ENCODE measurements around the gene GNRHR. TPM values are rescaled to one million over a fixed set of nuclear protein-coding genes. Genes with fewer than 3 reads are reported as not detected.

GNRHR gene
- total RNA-seq, 4 donors from 2014 or later = not detected

- WGBS, 2 donors = 92 to 94% methylated on average over 10 of the region's 10 CpGs
- Histone ChIP-seq H3K27me3 (no peaks in the 10 kb centered on the region), H3K4me1 (no peaks in the 10 kb centered on the region), H3K4me3 (no peak overlapping the region), H3K27ac (no peak overlapping the region), H3K9me3 (peaks cover 0 to 8% (median 0%) of the 10 kb centered on the region in 4 donors), H3K36me3 (peaks cover 0 to 37% (median 0%) of the 10 kb centered on the region in 3 donors)
- TF ChIP-seq CTCF (IDR thresholded peaks at IDR 0.05) (no peak), POLR2A (IDR thresholded peaks at IDR 0.05) (no peak), EP300 (IDR thresholded peaks at IDR 0.05) (no peak)
- no peak for DNase-seq (ENCODE audit: low spot score in 2 of 2)
These were observed 30.2 kb downstream of the GNRHR start for GRCh38 chr4:67723949-67724348.

GRCh38 chr4:67723341-67723740 is 30.8 kb downstream of the GNRHR start:
- DNase-seq (ENCODE audit: low spot score in 2 of 2) = no peak
- peaks cover 0 to 8% (median 0%) of the 10 kb centered on the region in 4 donors for H3K9me3 ChIP-seq
- TF ChIP-seq CTCF (IDR thresholded peaks at IDR 0.05) = no peak
- no peak for TF ChIP-seq EP300 (IDR thresholded peaks at IDR 0.05)
- no peak for TF ChIP-seq POLR2A (IDR thresholded peaks at IDR 0.05)
- H3K4me1 ChIP-seq = no peaks in the 10 kb centered on the region
- WGBS, 2 donors = 80 to 84% methylated on average over 5 of the region's 5 CpGs
- no peaks in the 10 kb centered on the region for H3K27me3 ChIP-seq
- H3K36me3 ChIP-seq = peaks cover 0 to 39% (median 0%) of the 10 kb centered on the region in 3 donors
- no peak overlapping the region for H3K4me3 ChIP-seq
- H3K27ac ChIP-seq = no peak overlapping the region

GRCh38 chr4:67721770-67722597 is 32.2 kb downstream of the GNRHR start:
- Histone ChIP-seq H3K36me3 (peaks cover 0 to 43% (median 0%) of the 10 kb centered on the region in 3 donors), H3K27ac (no peak overlapping the region), H3K4me1 (no peaks in the 10 kb centered on the region), H3K4me3 (no peak overlapping the region), H3K9me3 (peaks cover 0 to 2% (median 0%) of the 10 kb centered on the region in 4 donors), H3K27me3 (no peaks in the 10 kb centered on the region)
- WGBS, 2 donors = 93 to 96% methylated on average over 9 of the region's 9 CpGs
- no peak for TF ChIP-seq EP300 (IDR thresholded peaks at IDR 0.05)
- no peak for TF ChIP-seq POLR2A (IDR thresholded peaks at IDR 0.05)
- no peak for TF ChIP-seq CTCF (IDR thresholded peaks at IDR 0.05)
- no peak for DNase-seq (ENCODE audit: low spot score in 2 of 2)

GRCh38 chr4:67721315-67721769 is 32.8 kb downstream of the GNRHR start:
- Histone ChIP-seq H3K9me3 (no peaks in the 10 kb centered on the region), H3K4me1 (no peaks in the 10 kb centered on the region), H3K27me3 (no peaks in the 10 kb centered on the region), H3K36me3 (peaks cover 0 to 49% (median 0%) of the 10 kb centered on the region in 3 donors), H3K4me3 (no peak overlapping the region), H3K27ac (no peak overlapping the region)
- WGBS, 2 donors = 97 to 99% methylated on average over 3 of the region's 3 CpGs
- no peak for DNase-seq (ENCODE audit: low spot score in 2 of 2)
- TF ChIP-seq EP300 (IDR thresholded peaks at IDR 0.05) (no peak), CTCF (IDR thresholded peaks at IDR 0.05) (no peak), POLR2A (IDR thresholded peaks at IDR 0.05) (no peak)

GRCh38 chr4:67719953-67720617 is 34.1 kb downstream of the GNRHR start:
- Histone ChIP-seq H3K27ac (no peak overlapping the region), H3K36me3 (peaks cover 0 to 54% (median 0%) of the 10 kb centered on the region in 3 donors), H3K27me3 (no peaks in the 10 kb centered on the region), H3K4me1 (no peaks in the 10 kb centered on the region), H3K4me3 (no peak overlapping the region), H3K9me3 (no peaks in the 10 kb centered on the region)
- DNase-seq (ENCODE audit: low spot score in 2 of 2) = no peak
- TF ChIP-seq EP300 (IDR thresholded peaks at IDR 0.05) (no peak), CTCF (IDR thresholded peaks at IDR 0.05) (no peak), POLR2A (IDR thresholded peaks at IDR 0.05) (no peak)
- 85 to 95% methylated on average over 3 of the region's 3 CpGs for WGBS, 2 donors
